Renal cortical epithelial cell (primary cell): ENCODE results near the gene OR2M5. TPM values are rescaled to one million over a fixed set of nuclear protein-coding genes. Genes with fewer than 3 reads are reported as not detected.

Experiments used
- DNase-seq: peaks from one replicate; pipeline ENCODE4 v3.0.0-alpha.2; 2011; ENCODE audit warnings: low read depth
- total RNA-seq: library from RNA; depleted of rRNA; stranded (reverse); fragments of >200 nt; gene quantifications from 2 replicates; pipeline ENCODE4 v1.2.3, GENCODE V29; 2014

Gene OR2M5, protein sequence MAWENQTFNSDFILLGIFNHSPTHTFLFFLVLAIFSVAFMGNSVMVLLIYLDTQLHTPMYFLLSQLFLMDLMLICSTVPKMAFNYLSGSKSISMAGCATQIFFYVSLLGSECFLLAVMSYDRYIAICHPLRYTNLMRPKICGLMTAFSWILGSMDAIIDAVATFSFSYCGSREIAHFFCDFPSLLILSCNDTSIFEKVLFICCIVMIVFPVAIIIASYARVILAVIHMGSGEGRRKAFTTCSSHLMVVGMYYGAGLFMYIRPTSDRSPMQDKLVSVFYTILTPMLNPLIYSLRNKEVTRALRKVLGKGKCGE
- not detected in 2 replicates for total RNA-seq

DNA sequence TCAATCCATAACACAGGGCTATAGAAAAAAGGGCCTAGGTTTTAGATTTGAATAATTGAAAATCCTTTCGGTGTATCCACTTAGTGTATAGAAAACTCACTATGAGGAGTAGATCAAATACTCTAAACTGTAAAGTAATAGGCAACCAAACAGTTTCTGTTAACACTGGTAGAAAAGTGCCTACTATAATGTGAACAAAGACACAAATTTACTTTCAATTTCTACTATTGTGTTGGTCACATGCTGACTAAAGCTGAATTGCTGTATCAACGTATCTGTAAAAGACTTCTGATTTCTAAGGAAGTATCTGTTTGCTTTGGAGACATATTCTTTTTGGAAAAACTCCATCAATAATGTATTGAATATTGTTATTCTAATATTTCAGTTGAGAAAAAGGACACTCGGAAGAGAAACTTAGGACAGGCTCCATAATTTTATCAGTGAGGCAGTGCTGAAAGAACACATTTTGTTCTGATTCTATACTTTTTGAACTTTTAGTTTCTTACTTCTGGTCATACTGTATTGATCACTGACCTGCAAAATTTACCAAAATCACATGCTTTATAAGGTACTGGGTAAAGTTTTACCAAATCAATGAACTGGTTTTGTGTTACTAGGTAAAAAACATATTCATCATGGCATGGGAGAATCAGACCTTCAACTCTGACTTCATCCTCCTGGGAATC is at the start of gene OR2M5:
OR2M5 (plus strand) TSS at position 636 of the 686 bp plus-strand sequence; CDS start at position 636, 0 bp downstream.
- no peak for DNase-seq

DNA sequence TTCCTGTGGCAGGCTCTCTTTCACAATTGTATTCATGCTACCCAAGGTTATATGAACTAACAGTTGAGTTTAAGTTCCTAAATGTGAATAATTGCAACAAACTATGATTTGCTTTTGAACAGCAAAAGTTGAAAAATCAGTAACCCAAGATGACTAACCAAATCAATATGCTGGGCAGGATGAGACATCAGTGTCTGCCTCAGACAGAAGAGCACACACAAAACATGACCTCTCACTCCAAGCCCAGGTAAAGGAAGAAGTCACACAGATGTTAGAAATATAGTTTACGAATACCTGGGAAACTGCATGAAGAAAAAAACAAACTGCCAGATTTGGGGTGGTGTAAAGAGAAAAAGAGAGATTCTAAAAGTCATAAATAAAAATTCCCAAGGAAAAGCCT is 46.4 kb upstream of the OR2M5 start:
- DNase-seq = no peak

DNA sequence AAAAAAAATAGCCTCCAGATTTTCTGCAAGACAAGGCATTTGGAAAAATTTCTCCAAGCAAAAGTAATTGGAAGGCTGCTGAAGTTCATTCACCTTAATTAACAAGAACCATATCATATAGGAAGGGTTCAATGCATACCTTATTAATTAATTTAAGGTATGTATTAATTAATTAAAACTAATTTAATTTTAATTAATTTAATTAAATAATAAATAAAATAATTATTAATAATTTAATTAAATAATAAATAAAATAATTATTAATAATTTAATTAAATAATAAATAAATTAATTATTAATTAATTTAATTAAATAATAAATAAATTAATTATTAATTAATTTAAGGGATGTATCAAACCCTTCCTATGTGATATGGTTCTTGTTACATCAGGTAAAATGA is 42.1 kb upstream of the OR2M5 start:
- no peak for DNase-seq

DNA sequence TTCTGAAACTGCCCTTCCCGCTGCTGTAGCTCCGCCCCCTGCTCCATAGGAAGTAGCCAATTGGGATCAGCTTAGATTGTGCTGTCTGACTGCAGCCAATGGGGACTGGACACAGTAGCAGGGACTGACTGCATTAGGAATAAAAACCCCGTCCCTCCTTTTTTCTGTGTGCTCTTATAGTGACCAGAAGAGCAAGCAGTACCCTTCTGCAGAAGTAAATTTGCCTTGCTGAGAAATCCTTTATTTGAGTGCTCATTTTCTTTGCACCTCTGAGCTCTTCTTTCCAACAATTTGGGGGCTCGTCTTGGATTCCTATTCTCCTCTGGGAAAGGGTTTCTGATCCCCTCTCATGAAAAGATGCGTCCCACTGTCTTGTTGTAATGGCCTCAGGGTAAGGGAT is 33.8 kb upstream of the OR2M5 start:
- DNase-seq = no peak

DNA sequence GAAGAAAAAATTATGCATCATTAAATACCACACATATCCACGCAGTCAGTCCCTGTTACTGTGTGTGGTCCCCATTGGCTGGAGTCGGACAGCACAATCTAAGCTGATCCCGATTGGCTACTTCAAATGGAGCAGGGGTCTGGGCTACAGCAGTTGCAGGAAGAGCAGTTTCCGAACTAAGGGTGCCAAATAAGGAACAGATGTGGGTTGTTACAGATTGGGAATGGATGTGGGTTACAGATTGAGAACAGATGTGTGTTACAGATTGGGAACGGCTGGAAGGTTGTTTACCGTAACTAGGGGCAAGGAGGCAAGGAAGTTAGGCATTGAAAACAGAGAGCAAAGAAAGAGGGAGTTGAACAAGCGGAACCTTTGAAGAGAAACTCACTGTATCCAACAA is 30.1 kb upstream of the OR2M5 start:
- DNase-seq = no peak

DNA sequence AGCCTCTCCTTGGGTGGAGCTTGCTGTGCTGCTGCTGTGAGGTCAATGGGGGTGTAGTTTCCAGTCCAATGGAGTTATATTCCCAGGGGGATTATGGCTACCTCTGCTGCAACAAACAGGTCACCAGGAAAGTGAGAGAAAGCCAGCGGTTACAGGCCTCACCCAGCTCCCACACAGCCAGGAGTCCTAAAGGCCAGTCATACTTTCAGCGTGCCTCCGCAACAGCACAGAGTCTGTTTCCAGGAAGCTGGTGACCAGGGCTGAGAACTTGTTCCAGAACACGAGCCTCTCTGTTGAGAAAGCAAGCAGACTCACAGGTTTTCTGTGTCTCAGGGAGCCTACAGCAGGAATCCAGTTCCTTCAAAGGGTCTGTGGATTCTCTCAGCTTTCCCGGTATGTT is 17.3 kb upstream of the OR2M5 start:
- no peak for DNase-seq

DNA sequence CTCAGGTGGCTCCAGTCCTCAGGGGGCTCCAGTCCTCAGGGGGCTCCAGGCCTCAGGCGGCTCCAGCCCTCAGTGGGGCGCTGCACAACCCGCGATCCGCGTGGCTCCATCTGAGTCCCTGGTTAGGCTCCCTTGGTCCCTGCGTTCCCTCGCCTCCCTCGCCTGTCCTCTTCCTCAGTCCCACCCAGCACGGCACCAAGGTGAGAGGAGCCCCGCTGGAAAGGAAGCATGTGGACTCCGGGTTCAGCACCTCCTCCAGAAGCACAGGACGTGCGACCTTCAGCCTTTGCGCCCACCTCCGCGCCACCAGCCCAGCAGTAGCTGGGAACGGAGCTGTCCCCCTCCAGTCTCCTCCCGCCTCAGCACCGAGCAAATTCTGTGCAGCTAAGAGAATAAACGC is 8.1 kb upstream of the OR2M5 start:
- DNase-seq = no peak

DNA sequence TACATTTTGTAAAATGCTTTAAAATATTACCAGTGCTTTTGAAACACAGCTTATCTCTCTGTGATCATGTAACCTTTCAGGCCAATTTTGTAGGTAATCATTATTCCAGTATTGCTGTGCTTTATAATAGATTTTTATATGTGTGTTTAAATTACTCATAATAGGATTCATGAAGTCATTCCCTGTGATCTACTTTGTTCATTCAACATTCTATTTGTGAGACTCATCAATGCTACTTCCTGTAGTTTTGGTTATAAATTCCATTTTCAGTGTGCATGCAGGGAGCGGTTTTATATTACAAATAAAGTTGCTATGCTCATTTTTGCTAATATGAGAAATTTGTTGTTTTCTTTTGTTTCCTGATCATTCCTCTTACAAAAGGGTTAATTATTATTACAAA is 4.1 kb upstream of the OR2M5 start:
- no peak for DNase-seq

DNA sequence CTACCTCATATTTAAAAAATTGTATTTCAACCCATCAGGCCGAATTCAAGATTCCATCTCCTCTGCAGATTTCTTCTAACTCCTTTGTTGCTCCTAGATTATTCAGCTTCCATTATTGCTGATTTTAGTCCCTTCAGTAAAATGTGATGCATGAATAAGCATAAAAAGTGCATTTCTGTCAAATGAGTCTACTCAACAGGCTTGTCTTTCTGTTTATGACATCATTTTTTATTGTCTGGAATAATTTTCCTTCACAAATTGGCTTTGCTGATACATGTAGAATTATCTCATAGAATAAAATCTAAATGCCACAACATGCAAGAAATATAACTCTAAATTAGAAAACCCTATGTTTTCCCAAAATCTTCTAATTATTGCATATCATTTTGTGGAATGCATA is 1.6 kb upstream of the OR2M5 start:
- DNase-seq = no peak

DNA sequence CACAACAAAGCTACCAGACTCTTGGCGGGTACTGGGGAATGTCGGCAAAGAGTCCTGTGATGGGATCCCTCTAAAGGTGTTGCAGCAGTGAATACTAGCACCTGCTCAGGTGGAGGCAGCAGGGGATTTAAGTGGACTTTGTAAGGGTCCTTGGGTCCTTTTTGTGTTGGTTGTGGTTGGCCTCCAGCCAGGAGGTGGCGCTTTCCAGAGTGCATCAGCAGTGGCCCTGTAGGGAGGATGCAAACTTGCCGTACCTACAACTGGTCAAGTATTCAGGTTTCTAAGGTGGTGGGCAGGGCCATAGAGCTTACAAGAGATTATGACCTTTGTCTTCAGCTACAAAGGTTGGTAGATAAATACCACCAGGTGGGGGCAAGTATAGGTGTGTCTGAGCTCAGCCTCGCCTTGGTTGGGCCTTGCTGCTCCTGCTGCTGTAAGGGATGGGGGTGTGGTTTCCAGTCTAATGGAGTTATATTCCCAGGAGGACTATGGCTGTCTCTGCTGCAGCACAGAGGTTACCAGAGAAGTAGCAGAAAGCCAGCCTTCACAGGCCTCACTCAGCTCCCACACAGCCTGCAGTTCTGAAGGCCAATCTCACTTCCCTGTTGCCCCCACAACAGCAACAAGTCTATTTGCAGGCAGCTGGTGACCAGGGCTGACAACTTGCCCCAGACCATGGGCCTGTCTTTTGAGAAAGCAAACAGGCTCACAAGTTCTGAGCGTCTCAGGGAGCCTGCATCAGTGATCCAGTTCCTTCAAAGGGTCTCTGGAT is 7.3 kb downstream of the OR2M5 start:
- DNase-seq = no peak

DNA sequence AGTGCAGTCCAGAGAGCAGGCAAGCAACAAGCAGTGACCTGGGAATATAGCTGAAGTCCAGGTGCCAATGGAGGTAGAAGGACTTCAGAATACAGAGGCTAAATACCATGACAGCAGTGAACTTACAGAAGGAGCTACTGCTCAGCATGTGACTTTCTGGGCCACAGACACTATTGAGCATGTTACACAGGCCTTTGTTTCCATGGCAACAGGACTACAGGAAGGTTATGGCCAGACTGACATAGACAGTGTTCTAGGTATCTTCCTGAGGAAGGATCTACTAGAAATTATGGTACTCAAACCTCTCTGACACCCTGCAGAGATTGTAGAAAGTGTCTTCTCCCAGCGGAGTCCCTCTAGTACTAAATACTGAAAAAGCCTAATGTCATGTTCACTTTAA is 11.0 kb downstream of the OR2M5 start:
- DNase-seq = no peak

DNA sequence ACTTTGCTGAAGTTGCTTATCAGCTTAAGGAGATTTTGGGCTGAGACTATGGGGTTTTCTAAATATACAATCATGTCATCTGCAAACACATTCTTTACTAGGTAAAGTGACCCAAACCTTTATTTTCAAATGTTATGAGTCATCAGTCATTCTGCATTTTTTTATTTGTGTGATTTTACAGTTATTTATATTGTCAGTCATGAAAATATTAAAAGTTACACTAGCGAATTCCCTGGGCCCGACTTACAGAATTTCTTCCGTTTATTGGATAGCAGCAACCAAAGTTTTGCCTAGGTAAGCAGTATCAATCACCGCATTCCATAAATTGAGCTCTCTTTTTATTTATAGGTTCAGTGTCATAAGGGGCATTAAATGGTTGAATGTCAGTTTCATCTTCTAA is 13.8 kb downstream of the OR2M5 start:
- DNase-seq = no peak

DNA sequence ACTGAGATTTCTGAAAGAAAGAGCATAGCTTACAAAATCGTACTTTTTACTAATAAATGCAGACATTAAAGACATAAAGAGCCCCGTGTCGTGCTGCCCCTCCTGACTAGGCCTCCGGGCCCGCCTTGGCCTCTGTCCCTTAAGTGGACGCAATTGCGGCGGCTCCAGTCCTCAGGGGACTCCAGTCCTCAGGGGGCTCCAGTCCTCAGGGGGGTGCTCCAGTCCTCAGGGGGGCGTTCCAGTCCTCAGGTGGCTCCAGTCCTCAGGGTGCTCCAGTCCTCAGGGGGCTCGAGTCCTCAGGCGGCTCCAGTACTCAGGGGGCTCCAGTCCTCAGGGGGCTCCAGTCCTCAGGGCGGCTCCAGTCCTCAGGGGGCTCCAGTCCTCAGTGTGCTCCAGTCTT is 19.1 kb downstream of the OR2M5 start:
- DNase-seq = no peak

DNA sequence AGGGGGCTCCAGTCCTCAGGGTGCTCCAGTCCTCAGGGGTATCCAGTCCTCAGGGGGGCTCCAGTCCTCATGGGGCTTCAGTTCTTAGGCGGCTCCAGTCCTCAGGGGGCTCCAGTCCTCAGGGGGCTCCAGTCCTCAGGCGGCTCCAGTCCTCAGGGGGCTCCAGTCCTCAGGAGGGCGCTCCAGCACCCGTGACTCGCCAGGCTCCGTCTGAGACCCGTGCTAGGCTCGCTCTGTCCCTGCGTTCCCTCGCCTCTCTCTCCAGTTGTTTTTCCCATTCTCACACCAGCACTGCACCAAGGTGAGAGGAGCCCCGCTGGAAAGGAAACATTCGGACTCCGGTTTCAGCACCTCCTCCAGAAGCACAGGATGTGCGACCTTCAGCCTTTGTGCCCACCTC is 20.2 kb downstream of the OR2M5 start:
- no peak for DNase-seq

DNA sequence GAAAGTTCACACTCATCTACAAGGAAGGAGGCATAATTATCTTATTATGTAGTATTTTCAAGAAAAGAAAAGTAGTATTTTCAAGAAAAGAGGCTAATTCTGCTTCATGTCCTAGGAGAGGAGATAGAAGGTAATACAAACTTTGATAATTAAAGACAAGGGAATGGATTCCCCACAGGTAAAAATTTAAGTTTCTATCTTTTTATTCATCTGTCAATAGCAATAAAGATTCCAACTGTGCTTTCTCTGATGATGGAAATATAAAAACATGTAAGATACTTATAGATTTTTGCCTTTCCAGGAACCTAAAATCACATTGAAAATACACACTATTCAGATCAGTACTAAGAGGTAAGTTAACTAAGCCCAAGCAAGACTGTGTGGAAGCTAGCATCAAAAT is 29.6 kb downstream of the OR2M5 start, which contains the start of gene OR2M2:
OR2M2 (plus strand) TSS at position 301 of the 400 bp plus-strand sequence. CDS start 5,165 bp downstream, outside the sequence.
- no peak for DNase-seq

DNA sequence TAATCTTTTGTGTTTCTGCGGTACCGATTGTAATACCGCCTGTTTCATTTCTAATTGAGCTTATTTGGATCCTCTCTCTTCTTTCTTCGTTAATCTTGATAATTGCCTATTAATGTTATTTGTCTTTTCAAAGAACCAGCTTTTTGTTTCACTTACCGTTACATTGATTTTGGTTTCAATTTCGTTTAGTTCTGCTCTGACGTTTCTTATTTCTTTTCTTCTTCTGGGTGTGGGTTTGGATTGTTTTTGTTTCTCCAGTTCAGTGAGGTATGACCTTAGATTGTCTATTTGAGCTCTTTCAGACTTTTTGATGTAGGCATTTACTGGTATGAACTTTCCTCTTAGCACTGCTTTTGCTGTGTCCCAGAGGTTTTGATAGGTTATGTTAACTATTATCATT is 39.0 kb downstream of the OR2M5 start:
- DNase-seq = no peak

DNA sequence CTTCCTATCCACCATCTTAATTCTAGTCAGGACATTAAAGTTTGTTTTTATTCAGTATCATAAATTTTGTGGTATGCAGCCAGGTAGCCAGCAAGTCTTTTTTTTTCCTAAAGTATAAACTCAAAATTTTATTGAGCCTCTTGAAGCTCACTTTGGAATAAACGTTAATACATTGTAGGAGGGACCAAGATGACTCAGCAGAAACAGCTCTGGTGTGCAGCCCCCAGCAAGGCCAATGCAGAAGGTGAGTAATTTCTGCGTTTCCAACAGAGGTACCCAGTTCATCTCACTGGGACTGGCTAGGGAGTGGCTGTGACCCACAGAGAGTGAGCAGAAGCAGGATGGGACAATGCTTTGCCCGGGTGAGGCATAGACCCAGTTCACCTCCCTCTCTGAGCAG is 42.4 kb downstream of the OR2M5 start:
- no peak for DNase-seq

DNA sequence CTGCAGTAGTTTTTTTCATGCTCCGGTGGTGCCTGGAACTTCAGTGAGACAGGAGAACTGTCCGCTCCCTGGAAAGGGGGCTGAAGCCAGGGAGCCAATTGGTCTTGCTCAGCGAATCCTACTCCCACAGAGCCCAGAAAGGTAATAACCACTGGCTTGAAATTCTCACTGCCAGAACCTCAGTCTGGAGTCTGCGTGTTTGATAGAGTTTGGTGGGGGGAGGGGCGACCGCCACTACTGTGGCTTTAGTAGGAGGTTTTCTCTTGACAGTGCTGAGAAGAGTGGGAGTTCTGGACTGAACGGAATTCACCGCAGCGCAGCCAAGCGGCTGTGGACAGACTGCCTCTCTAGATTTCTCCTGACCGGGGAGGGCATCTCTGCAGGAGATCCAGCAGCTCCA is 44.1 kb downstream of the OR2M5 start:
- DNase-seq = no peak

DNA sequence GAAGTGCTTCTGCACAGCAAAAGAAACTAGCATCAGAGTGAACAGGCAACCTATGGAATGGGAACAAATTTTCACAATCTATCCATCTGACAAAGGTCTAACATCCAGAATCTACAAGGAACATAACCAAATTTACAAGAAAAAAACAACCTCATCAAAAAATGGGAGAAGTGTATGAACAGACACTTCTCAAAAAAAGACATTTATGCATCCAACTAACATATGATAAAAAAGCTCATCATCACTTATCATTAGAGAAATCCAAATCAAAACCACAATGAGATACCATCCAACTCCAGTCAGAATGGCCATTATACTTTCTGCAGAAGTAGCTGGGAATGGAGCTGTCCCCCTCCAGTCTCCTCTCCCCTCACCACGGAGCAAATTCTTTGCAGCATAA is 49.2 kb downstream of the OR2M5 start:
- DNase-seq = no peak
